ENCODE measurements around the gene QRFPR. TPM values are rescaled to one million over a fixed set of nuclear protein-coding genes. Genes with fewer than 3 reads are reported as not detected.

The QRFPR gene
- total RNA-seq, 1 donor from 2014 or later: not detected

DNA sequence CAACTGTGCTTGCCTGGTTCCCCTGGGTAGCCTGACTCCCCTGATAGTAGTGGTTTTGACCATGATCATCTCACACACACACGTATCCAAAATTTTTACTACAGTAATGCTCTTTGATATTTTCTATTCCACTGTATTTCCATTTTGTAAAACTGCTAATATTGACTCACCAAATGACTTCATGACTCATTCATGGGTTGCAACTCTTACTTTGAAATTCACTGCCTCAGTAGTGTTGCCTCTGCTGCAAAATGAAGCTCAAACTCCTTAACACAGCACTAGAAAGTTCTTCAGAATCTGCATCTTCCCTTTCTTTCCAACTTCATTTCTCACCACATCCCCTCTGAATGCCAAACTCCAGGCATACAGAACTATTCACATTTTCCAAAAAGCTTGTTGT, 20.3 kb downstream of the QRFPR start:
- TF ChIP-seq, protein P1, sequence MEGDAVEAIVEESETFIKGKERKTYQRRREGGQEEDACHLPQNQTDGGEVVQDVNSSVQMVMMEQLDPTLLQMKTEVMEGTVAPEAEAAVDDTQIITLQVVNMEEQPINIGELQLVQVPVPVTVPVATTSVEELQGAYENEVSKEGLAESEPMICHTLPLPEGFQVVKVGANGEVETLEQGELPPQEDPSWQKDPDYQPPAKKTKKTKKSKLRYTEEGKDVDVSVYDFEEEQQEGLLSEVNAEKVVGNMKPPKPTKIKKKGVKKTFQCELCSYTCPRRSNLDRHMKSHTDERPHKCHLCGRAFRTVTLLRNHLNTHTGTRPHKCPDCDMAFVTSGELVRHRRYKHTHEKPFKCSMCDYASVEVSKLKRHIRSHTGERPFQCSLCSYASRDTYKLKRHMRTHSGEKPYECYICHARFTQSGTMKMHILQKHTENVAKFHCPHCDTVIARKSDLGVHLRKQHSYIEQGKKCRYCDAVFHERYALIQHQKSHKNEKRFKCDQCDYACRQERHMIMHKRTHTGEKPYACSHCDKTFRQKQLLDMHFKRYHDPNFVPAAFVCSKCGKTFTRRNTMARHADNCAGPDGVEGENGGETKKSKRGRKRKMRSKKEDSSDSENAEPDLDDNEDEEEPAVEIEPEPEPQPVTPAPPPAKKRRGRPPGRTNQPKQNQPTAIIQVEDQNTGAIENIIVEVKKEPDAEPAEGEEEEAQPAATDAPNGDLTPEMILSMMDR (IDR thresholded peaks at IDR 0.05; ENCODE audit: unreplicated experiment): no peak
- Mint-ChIP-seq H3K9me3 (peaks cover under 1% of the 10 kb centered on the region), H3K36me3 (no peaks in the 10 kb centered on the region), H3K27ac (no peak overlapping the region), H3K27me3 (ENCODE audit: low read depth) (no peaks in the 10 kb centered on the region), H3K4me1 (peaks cover 9% of the 10 kb centered on the region), H3K4me3 (no peak overlapping the region)
- no peak for DNase-seq (ENCODE audit: low spot score in 2 of 2, unreplicated experiment in 2 of 2)

DNA sequence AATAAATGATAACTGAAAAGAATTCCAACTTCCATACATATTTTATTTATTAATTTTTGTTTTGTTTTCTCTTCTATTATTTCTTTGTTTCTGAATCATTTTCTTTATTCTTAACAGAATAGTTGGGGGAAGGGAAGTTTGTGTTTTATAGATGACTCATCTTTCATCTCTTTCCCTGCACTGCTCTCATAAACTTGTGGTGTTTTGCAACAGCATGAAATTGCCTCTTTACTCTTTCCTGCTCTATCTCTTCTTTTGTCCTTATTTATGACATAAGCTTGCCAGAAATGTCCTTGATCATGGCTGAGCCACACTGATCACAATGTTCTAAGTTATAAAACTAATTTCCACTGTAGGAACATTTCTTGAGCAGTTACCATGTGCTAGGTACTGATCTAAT, 22.3 kb downstream of the QRFPR start:
- H3K27ac Mint-ChIP-seq: no peak overlapping the region
- no peaks in the 10 kb centered on the region for H3K27me3 Mint-ChIP-seq (ENCODE audit: low read depth)
- peaks cover 4% of the 10 kb centered on the region for H3K36me3 Mint-ChIP-seq
- H3K4me3 Mint-ChIP-seq: no peak overlapping the region
- H3K9me3 Mint-ChIP-seq: peaks cover 21% of the 10 kb centered on the region
- DNase-seq (ENCODE audit: low spot score in 2 of 2, unreplicated experiment in 2 of 2): no peak
- H3K4me1 Mint-ChIP-seq: peaks cover 9% of the 10 kb centered on the region
- TF ChIP-seq, protein P1 (IDR thresholded peaks at IDR 0.05; ENCODE audit: unreplicated experiment): no peak

DNA sequence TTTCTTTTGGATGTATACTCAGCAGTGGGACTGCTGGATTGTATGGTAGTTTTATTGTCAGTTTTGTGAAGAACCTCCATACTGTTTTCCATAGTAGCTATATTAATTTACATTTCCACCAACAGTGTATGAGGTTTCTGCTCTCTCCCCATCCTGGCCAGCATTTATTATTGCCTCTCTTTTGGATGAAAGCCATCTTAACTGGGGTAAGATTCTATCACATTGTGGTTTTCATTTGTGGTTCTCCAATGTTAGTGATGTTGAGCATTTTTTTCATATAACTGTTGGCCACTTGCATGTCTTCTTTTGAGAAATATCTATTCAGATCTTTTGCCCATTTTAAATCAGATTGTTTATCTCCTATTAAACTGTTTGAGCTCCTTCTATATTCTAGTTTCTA, 27.6 kb downstream of the QRFPR start:
- peaks cover 8% of the 10 kb centered on the region for H3K27me3 Mint-ChIP-seq (ENCODE audit: low read depth)
- no peak overlapping the region for H3K4me3 Mint-ChIP-seq
- TF ChIP-seq, protein P1 (IDR thresholded peaks at IDR 0.05; ENCODE audit: unreplicated experiment): no peak
- no peak overlapping the region for H3K27ac Mint-ChIP-seq
- H3K9me3 Mint-ChIP-seq: peaks cover 29% of the 10 kb centered on the region
- H3K36me3 Mint-ChIP-seq: peaks cover 4% of the 10 kb centered on the region
- DNase-seq (ENCODE audit: low spot score in 2 of 2, unreplicated experiment in 2 of 2): no peak
- no peaks in the 10 kb centered on the region for H3K4me1 Mint-ChIP-seq

DNA sequence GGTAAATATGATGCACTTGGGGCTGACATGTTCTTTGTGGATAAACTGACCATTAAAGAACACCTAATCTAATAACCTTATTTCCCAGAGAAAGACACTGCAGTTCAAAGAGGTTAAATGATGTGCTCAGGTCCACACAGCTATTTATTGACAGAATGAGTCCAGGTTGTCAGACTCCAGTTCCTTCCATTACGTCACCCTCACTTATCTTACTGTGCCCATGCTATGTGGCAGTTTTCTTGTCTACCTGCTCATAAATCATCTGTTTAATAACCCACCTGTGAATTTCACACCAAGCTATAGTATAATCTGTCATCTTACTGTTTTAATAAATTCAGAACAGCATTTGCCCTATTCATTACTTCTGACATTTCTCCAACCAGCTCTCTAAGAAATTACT, 36.7 kb downstream of the QRFPR start:
- H3K27ac Mint-ChIP-seq: no peak overlapping the region
- DNase-seq (ENCODE audit: low spot score in 2 of 2, unreplicated experiment in 2 of 2): no peak
- peaks cover 2% of the 10 kb centered on the region for H3K27me3 Mint-ChIP-seq (ENCODE audit: low read depth)
- H3K9me3 Mint-ChIP-seq: no peaks in the 10 kb centered on the region
- TF ChIP-seq, protein P1 (IDR thresholded peaks at IDR 0.05; ENCODE audit: unreplicated experiment): no peak
- no peak overlapping the region for H3K4me3 Mint-ChIP-seq
- H3K4me1 Mint-ChIP-seq: no peaks in the 10 kb centered on the region
- H3K36me3 Mint-ChIP-seq: no peaks in the 10 kb centered on the region

DNA sequence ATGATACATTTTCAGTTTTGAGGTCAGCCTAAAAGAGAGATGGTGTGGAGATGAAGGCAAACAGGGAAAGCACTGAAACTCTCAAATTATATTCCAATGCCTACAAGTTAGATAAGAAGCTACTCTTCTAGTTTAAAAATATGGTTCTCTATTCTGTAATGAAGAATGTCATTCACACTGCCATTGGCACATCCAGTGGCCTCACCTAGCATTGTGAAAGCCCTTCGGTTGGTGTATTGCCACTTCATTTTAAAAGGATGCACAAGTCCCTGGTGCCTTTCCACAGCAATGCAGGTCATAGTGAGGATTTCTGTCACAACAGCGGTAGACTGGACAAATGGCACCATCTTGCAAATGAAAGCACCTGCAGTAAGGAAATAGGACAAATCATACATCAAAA, 40.6 kb downstream of the QRFPR start:
- TF ChIP-seq, protein P1 (IDR thresholded peaks at IDR 0.05; ENCODE audit: unreplicated experiment): no peak
- no peak overlapping the region for H3K4me3 Mint-ChIP-seq
- H3K27me3 Mint-ChIP-seq (ENCODE audit: low read depth): no peaks in the 10 kb centered on the region
- DNase-seq (ENCODE audit: low spot score in 2 of 2, unreplicated experiment in 2 of 2): no peak
- no peaks in the 10 kb centered on the region for H3K9me3 Mint-ChIP-seq
- no peak overlapping the region for H3K27ac Mint-ChIP-seq
- H3K36me3 Mint-ChIP-seq: no peaks in the 10 kb centered on the region
- no peaks in the 10 kb centered on the region for H3K4me1 Mint-ChIP-seq

DNA sequence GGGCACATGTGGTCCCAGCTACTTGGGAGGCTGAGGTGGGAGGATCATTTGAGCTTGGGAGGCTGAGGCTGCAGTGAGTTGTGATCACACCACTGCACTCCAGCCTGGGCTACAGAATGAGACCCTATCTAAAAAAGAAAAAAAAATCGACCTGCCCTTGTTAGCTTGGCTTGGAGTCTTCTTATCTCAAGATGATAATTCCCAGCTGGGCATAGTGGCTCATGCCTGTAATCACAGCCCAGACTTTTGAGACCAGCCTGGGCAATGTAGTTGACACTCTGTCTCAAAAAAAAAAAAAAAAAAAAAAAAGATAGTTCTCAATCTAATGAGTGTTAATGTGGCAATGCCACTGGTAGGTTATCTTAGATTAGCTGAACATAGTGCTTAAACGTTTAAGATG, 41.0 kb downstream of the QRFPR start:
- TF ChIP-seq, protein P1 (IDR thresholded peaks at IDR 0.05; ENCODE audit: unreplicated experiment): no peak

More for the DNA sequence above, 41.0 kb downstream of the QRFPR start:
- H3K4me1 Mint-ChIP-seq: no peaks in the 10 kb centered on the region
- H3K36me3 Mint-ChIP-seq: no peaks in the 10 kb centered on the region
- DNase-seq (ENCODE audit: low spot score in 2 of 2, unreplicated experiment in 2 of 2): no peak
- H3K4me3 Mint-ChIP-seq: no peak overlapping the region
- no peak overlapping the region for H3K27ac Mint-ChIP-seq
- H3K27me3 Mint-ChIP-seq (ENCODE audit: low read depth): no peaks in the 10 kb centered on the region
- H3K9me3 Mint-ChIP-seq: no peaks in the 10 kb centered on the region

Data from mesothelial cell of epicardium (in vitro differentiated cells).